Measurements from ENCODE around the gene PITPNM2. TPM values are rescaled to one million over a fixed set of nuclear protein-coding genes. Genes with fewer than 3 reads are reported as not detected.

PITPNM2 gene
- 1 to 10 TPM; 2.0 to 3.1 TPM for total RNA-seq

GRCh38 chr12:123150744-123151456 is at the start of gene PITPNM2:
TSS of gene PITPNM2 (minus strand) at chr12:123151090. CDS start at chr12:123034590, 116,500 bp downstream.
- Mint-ChIP-seq H3K27ac (peak within 1 kb of the TSS; percentile 30 to 38), H3K36me3 (no peaks in the 10 kb centered on the region), H3K9me3 (no peaks in the 10 kb centered on the region), H3K27me3 (no peaks in the 10 kb centered on the region), H3K4me1 (ENCODE audit: low read depth in 2 of 2) (peaks cover 14 to 23% of the 10 kb centered on the region in 2 donors), H3K4me3 (peak within 1 kb of the TSS; percentile 86)
- DNase-seq (ENCODE audit: low spot score) (peak; percentile 71), ATAC-seq (peak; percentile 91 to 92)

GRCh38 chr12:123200414-123200813 is 49.5 kb upstream of the PITPNM2 start:
- H3K36me3 Mint-ChIP-seq: peaks cover 23% of the 10 kb centered on the region
- ATAC-seq: no peak
- H3K9me3 Mint-ChIP-seq: no peaks in the 10 kb centered on the region
- no peak overlapping the region for H3K4me3 Mint-ChIP-seq
- no peaks in the 10 kb centered on the region for H3K27me3 Mint-ChIP-seq
- no peak for DNase-seq (ENCODE audit: low spot score)
- peak overlapping the region; percentile 28 to 31 for H3K27ac Mint-ChIP-seq
- H3K4me1 Mint-ChIP-seq (ENCODE audit: low read depth in 2 of 2): peaks cover 0 to 4% of the 10 kb centered on the region in 2 donors

GRCh38 chr12:123199936-123200335 is 49.0 kb upstream of the PITPNM2 start:
- H3K9me3 Mint-ChIP-seq: no peaks in the 10 kb centered on the region
- H3K4me1 Mint-ChIP-seq (ENCODE audit: low read depth in 2 of 2): peaks cover 0 to 4% of the 10 kb centered on the region in 2 donors
- H3K27me3 Mint-ChIP-seq: no peaks in the 10 kb centered on the region
- peak overlapping the region in 1 of 2 donors; percentile 31 for H3K27ac Mint-ChIP-seq
- peaks cover 24% of the 10 kb centered on the region for H3K36me3 Mint-ChIP-seq
- DNase-seq (ENCODE audit: low spot score) (no peak), ATAC-seq (no peak)
- H3K4me3 Mint-ChIP-seq: no peak overlapping the region

- H3K9me3 Mint-ChIP-seq: no peaks in the 10 kb centered on the region
- ATAC-seq: no peak
- DNase-seq (ENCODE audit: low spot score): no peak
- H3K27me3 Mint-ChIP-seq: no peaks in the 10 kb centered on the region
- peaks cover 0 to 2% of the 10 kb centered on the region in 2 donors for H3K4me1 Mint-ChIP-seq (ENCODE audit: low read depth in 2 of 2)
- no peak overlapping the region for H3K27ac Mint-ChIP-seq
- peaks cover 21% of the 10 kb centered on the region for H3K36me3 Mint-ChIP-seq
- no peak overlapping the region for H3K4me3 Mint-ChIP-seq
Observed at GRCh38 chr12:123187637-123188036, 36.7 kb upstream of the PITPNM2 start.

GRCh38 chr12:123180171-123180570 is 29.3 kb upstream of the PITPNM2 start:
- Mint-ChIP-seq H3K4me1 (ENCODE audit: low read depth in 2 of 2) (no peaks in the 10 kb centered on the region), H3K4me3 (no peak overlapping the region), H3K27me3 (no peaks in the 10 kb centered on the region), H3K27ac (no peak overlapping the region), H3K36me3 (peaks cover 4% of the 10 kb centered on the region), H3K9me3 (no peaks in the 10 kb centered on the region)
- no peak for ATAC-seq
- no peak for DNase-seq (ENCODE audit: low spot score)

GRCh38 chr12:123171967-123172366 is 21.1 kb upstream of the PITPNM2 start:
- no peak overlapping the region for H3K4me3 Mint-ChIP-seq
- DNase-seq (ENCODE audit: low spot score) (no peak), ATAC-seq (no peak)
- H3K9me3 Mint-ChIP-seq: no peaks in the 10 kb centered on the region
- H3K36me3 Mint-ChIP-seq: peaks cover 6% of the 10 kb centered on the region
- no peak overlapping the region for H3K27ac Mint-ChIP-seq
- no peaks in the 10 kb centered on the region for H3K27me3 Mint-ChIP-seq
- H3K4me1 Mint-ChIP-seq (ENCODE audit: low read depth in 2 of 2): peaks cover 0 to 11% of the 10 kb centered on the region in 2 donors

- H3K4me3 Mint-ChIP-seq: no peak overlapping the region
- ATAC-seq: no peak
- H3K4me1 Mint-ChIP-seq (ENCODE audit: low read depth in 2 of 2): peaks cover 0 to 8% of the 10 kb centered on the region in 2 donors
- no peaks in the 10 kb centered on the region for H3K9me3 Mint-ChIP-seq
- H3K27ac Mint-ChIP-seq: no peak overlapping the region
- H3K27me3 Mint-ChIP-seq: no peaks in the 10 kb centered on the region
- DNase-seq (ENCODE audit: low spot score): no peak
- H3K36me3 Mint-ChIP-seq: no peaks in the 10 kb centered on the region
Observed at GRCh38 chr12:123167329-123167728, 16.4 kb upstream of the PITPNM2 start.

- Mint-ChIP-seq H3K4me1 (ENCODE audit: low read depth in 2 of 2) (peaks cover 0 to 5% of the 10 kb centered on the region in 2 donors), H3K36me3 (no peaks in the 10 kb centered on the region), H3K4me3 (no peak overlapping the region), H3K9me3 (no peaks in the 10 kb centered on the region), H3K27me3 (no peaks in the 10 kb centered on the region), H3K27ac (no peak overlapping the region)
- DNase-seq (ENCODE audit: low spot score) (no peak), ATAC-seq (no peak)
Observed at GRCh38 chr12:123165537-123165936, 14.6 kb upstream of the PITPNM2 start.

GRCh38 chr12:123164710-123165261 is 13.9 kb upstream of the PITPNM2 start:
- Mint-ChIP-seq H3K4me1 (ENCODE audit: low read depth in 2 of 2) (peaks cover 0 to 4% of the 10 kb centered on the region in 2 donors), H3K27ac (no peak overlapping the region), H3K36me3 (no peaks in the 10 kb centered on the region), H3K27me3 (no peaks in the 10 kb centered on the region), H3K4me3 (no peak overlapping the region), H3K9me3 (no peaks in the 10 kb centered on the region)
- ATAC-seq (no peak), DNase-seq (ENCODE audit: low spot score) (no peak)

- no peaks in the 10 kb centered on the region for H3K9me3 Mint-ChIP-seq
- H3K27ac Mint-ChIP-seq: no peak overlapping the region
- peaks cover 0 to 4% of the 10 kb centered on the region in 2 donors for H3K4me1 Mint-ChIP-seq (ENCODE audit: low read depth in 2 of 2)
- ATAC-seq: no peak
- H3K27me3 Mint-ChIP-seq: no peaks in the 10 kb centered on the region
- H3K36me3 Mint-ChIP-seq: no peaks in the 10 kb centered on the region
- DNase-seq (ENCODE audit: low spot score): no peak
- no peak overlapping the region for H3K4me3 Mint-ChIP-seq
Observed at GRCh38 chr12:123164222-123164621, 13.3 kb upstream of the PITPNM2 start.

- Mint-ChIP-seq H3K4me3 (no peak overlapping the region), H3K27me3 (no peaks in the 10 kb centered on the region), H3K9me3 (no peaks in the 10 kb centered on the region), H3K27ac (no peak overlapping the region), H3K4me1 (ENCODE audit: low read depth in 2 of 2) (no peaks in the 10 kb centered on the region), H3K36me3 (no peaks in the 10 kb centered on the region)
- DNase-seq (ENCODE audit: low spot score) (no peak), ATAC-seq (no peak)
Observed at GRCh38 chr12:123163227-123163626, 12.3 kb upstream of the PITPNM2 start.

GRCh38 chr12:123160801-123161487 is 10.1 kb upstream of the PITPNM2 start:
- ATAC-seq (no peak), DNase-seq (ENCODE audit: low spot score) (no peak)
- Mint-ChIP-seq H3K4me1 (ENCODE audit: low read depth in 2 of 2) (no peaks in the 10 kb centered on the region), H3K27ac (no peak overlapping the region), H3K27me3 (no peaks in the 10 kb centered on the region), H3K4me3 (no peak overlapping the region), H3K9me3 (no peaks in the 10 kb centered on the region), H3K36me3 (no peaks in the 10 kb centered on the region)

GRCh38 chr12:123153906-123154305 is 3.0 kb upstream of the PITPNM2 start:
- DNase-seq (ENCODE audit: low spot score) (no peak), ATAC-seq (no peak)
- no peak overlapping the region for H3K27ac Mint-ChIP-seq
- H3K36me3 Mint-ChIP-seq: no peaks in the 10 kb centered on the region
- H3K9me3 Mint-ChIP-seq: no peaks in the 10 kb centered on the region
- peaks cover 14% of the 10 kb centered on the region in 2 donors for H3K4me1 Mint-ChIP-seq (ENCODE audit: low read depth in 2 of 2)
- H3K4me3 Mint-ChIP-seq: no peak overlapping the region
- no peaks in the 10 kb centered on the region for H3K27me3 Mint-ChIP-seq

GRCh38 chr12:123152833-123153232 is 1.9 kb upstream of the PITPNM2 start:
- H3K4me3 Mint-ChIP-seq: peak overlapping the region; percentile 62
- H3K27ac Mint-ChIP-seq: no peak overlapping the region
- H3K9me3 Mint-ChIP-seq: no peaks in the 10 kb centered on the region
- ATAC-seq (no peak), DNase-seq (ENCODE audit: low spot score) (no peak)
- no peaks in the 10 kb centered on the region for H3K36me3 Mint-ChIP-seq
- H3K4me1 Mint-ChIP-seq (ENCODE audit: low read depth in 2 of 2): peaks cover 14 to 23% of the 10 kb centered on the region in 2 donors
- H3K27me3 Mint-ChIP-seq: no peaks in the 10 kb centered on the region
